ENCODE measurements around the gene WSCD2.
"Not testable (repeated sequence)": the region's sequence is repeated elsewhere in the genome, so short reads cannot be mapped to it uniquely, and the experiment has no call there.

Gene WSCD2

GRCh38 chr12:108199106-108199505 is 70.0 kb downstream of the WSCD2 start:
- no peak for DNase-seq

GRCh38 chr12:108201808-108202207 is 72.7 kb downstream of the WSCD2 start:
- DNase-seq = no peak

- no peak for DNase-seq
Observed at GRCh38 chr12:108204117-108204987, 75.3 kb downstream of the WSCD2 start.

- no peak for DNase-seq
Observed at GRCh38 chr12:108205864-108206263, 76.8 kb downstream of the WSCD2 start.

GRCh38 chr12:108207791-108208730 is 79.0 kb downstream of the WSCD2 start:
- DNase-seq = no peak

- no peak for DNase-seq
Observed at GRCh38 chr12:108210001-108210400, 80.9 kb downstream of the WSCD2 start.

GRCh38 chr12:108211157-108211556 is 82.1 kb downstream of the WSCD2 start:
- DNase-seq = no peak

- DNase-seq = no peak
Observed at GRCh38 chr12:108213871-108214445, 84.9 kb downstream of the WSCD2 start.

GRCh38 chr12:108214486-108214885 is 85.4 kb downstream of the WSCD2 start:
- no peak for DNase-seq

GRCh38 chr12:108215458-108215857 is 86.4 kb downstream of the WSCD2 start:
- DNase-seq = no peak

- no peak for DNase-seq
Observed at GRCh38 chr12:108218921-108219320, 89.8 kb downstream of the WSCD2 start.

GRCh38 chr12:108225101-108225500 is 96.0 kb downstream of the WSCD2 start:
- DNase-seq = not testable (repeated sequence)

GRCh38 chr12:108226866-108227265 is 97.8 kb downstream of the WSCD2 start:
- DNase-seq = no peak

- DNase-seq = no peak
Observed at GRCh38 chr12:108228746-108229145, 99.7 kb downstream of the WSCD2 start.

GRCh38 chr12:108231109-108231905 is 102.2 kb downstream of the WSCD2 start:
- DNase-seq = no peak

- no peak for DNase-seq
Observed at GRCh38 chr12:108231909-108232434, 102.9 kb downstream of the WSCD2 start.

- no peak for DNase-seq
Observed at GRCh38 chr12:108232565-108232964, 103.5 kb downstream of the WSCD2 start.

- peak; percentile 11 for DNase-seq
Observed at GRCh38 chr12:108234158-108234557, 105.1 kb downstream of the WSCD2 start.

GRCh38 chr12:108235197-108235984 is 106.3 kb downstream of the WSCD2 start:
- no peak for DNase-seq

GRCh38 chr12:108235985-108236263 is 106.8 kb downstream of the WSCD2 start:
- no peak for DNase-seq

- DNase-seq = no peak
Observed at GRCh38 chr12:108236366-108236765, 107.3 kb downstream of the WSCD2 start.

- DNase-seq = no peak
Observed at GRCh38 chr12:108237272-108237671, 108.2 kb downstream of the WSCD2 start.

All from CD4-positive, alpha-beta T cell treated with Interleukin-4 for 4 hours (primary cell).